RWPE2 (cell line): ENCODE measurements around the gene SUFU.

Experiments
- ATAC-seq: fragments of 200-7000 bp; cut with Tn5 transposase; 3 replicates; pipeline ENCODE4 v1.9.1; 2021; ENCODE audit warnings: low read depth
- DNase-seq: peaks from one replicate; pipeline ENCODE4 v3.0.0-alpha.2; 2020; ENCODE audit warnings: low spot score
- H3K27ac ChIP-seq: fragments of 450-650 bp; 2 replicates; pipeline ENCODE4 v1.5.1; 2017; ENCODE audit warnings: mild to moderate bottlenecking; ENCODE audit not compliant: poor library complexity, severe bottlenecking
- H3K27me3 ChIP-seq: fragments of 250-450 bp; sonication (Bioruptor Pico); 2 replicates; pipeline ENCODE4 v1.5.1; 2021; ENCODE audit warnings: mild to moderate bottlenecking, moderate library complexity; ENCODE audit not compliant: insufficient read depth, poor library complexity, severe bottlenecking
- H3K36me3 ChIP-seq: fragments of 250-450 bp; sonication (Bioruptor Pico); 2 replicates; pipeline ENCODE4 v1.5.1; 2020; ENCODE audit warnings: low read depth, mild to moderate bottlenecking, moderate library complexity
- H3K4me1 ChIP-seq: fragments of 250-450 bp; sonication (Bioruptor Pico); 2 replicates; pipeline ENCODE4 v1.5.1; 2021; ENCODE audit warnings: mild to moderate bottlenecking, moderate library complexity; ENCODE audit not compliant: insufficient read depth, poor library complexity, severe bottlenecking
- H3K4me3 ChIP-seq: fragments of 250-450 bp; sonication (Bioruptor Pico); 2 replicates; pipeline ENCODE4 v1.5.1; 2021; ENCODE audit warnings: mild to moderate bottlenecking, moderate library complexity; ENCODE audit not compliant: severe bottlenecking
- H3K9me3 ChIP-seq: fragments of 250-450 bp; sonication (Bioruptor Pico); 2 replicates; pipeline ENCODE4 v1.5.1; 2021; ENCODE audit warnings: mild to moderate bottlenecking, moderate library complexity; ENCODE audit not compliant: severe bottlenecking
- TF ChIP-seq, protein P1 (sequence below): fragments of 450-650 bp; IDR thresholded peaks from one replicate; pipeline ENCODE4 v1.5.1; 2017; ENCODE audit warnings: mild to moderate bottlenecking, moderate library complexity; ENCODE audit not compliant: poor library complexity, severe bottlenecking

Gene SUFU

DNA sequence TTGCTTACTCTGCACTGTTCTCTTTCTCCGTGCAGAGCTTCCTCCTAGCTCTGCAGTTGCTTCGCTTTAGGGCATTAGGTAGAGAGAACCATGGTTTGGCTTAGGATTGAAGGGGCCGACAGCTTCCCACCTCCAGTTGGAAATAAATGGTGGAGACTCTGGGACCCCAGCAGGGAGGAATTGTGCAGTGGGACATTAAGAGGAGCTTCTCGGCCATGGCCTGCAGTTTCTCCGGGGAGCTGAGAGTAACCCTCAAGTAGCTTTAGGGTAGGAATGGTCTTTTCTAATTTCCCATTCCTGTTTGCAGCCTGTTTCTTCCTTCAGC, 1.2 kb downstream of the SUFU start:
- peaks cover 11% of the 10 kb centered on the region for H3K36me3 ChIP-seq
- H3K4me1 ChIP-seq: peaks cover 4% of the 10 kb centered on the region
- no peaks in the 10 kb centered on the region for H3K9me3 ChIP-seq
- ATAC-seq (no peak), DNase-seq (no peak)
- peak overlapping the region; percentile 70 for H3K4me3 ChIP-seq
- H3K27me3 ChIP-seq: no peaks in the 10 kb centered on the region
- H3K27ac ChIP-seq: peak overlapping the region; percentile 5
- TF ChIP-seq, protein P1, sequence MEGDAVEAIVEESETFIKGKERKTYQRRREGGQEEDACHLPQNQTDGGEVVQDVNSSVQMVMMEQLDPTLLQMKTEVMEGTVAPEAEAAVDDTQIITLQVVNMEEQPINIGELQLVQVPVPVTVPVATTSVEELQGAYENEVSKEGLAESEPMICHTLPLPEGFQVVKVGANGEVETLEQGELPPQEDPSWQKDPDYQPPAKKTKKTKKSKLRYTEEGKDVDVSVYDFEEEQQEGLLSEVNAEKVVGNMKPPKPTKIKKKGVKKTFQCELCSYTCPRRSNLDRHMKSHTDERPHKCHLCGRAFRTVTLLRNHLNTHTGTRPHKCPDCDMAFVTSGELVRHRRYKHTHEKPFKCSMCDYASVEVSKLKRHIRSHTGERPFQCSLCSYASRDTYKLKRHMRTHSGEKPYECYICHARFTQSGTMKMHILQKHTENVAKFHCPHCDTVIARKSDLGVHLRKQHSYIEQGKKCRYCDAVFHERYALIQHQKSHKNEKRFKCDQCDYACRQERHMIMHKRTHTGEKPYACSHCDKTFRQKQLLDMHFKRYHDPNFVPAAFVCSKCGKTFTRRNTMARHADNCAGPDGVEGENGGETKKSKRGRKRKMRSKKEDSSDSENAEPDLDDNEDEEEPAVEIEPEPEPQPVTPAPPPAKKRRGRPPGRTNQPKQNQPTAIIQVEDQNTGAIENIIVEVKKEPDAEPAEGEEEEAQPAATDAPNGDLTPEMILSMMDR: no peak

DNA sequence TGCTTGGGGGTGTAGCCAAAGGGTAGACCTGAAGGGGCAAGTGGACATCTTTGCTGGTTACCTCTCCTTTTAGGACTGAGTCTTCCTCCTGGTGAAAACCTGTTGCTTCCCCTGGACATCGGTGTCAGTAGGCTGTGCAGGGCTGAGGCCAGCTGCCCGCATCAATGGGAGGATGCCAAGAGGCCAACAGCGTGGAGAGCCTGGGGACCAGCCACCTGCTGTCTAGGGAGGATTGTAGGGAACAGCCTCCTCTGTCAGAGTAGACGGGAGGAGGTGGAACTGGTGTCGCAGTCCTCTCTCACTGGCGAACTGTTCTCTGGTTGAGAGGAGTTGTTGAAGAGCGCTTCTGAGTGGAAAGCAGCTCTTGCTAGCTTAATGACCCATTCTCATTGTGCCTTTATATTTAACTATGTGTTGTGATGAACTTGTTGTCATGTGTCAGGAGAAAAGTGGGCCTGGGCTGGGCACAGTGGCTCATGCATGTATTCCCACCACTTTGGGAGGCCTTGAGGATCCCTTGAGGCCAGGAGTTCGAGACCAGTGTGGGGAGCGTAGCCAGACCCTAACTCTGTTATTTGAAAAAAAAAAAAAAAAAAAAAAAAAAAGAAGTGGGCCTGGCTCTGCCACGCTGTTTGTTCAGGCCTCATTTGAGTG, 1.8 kb downstream of the SUFU start:
- DNase-seq: no peak

DNA sequence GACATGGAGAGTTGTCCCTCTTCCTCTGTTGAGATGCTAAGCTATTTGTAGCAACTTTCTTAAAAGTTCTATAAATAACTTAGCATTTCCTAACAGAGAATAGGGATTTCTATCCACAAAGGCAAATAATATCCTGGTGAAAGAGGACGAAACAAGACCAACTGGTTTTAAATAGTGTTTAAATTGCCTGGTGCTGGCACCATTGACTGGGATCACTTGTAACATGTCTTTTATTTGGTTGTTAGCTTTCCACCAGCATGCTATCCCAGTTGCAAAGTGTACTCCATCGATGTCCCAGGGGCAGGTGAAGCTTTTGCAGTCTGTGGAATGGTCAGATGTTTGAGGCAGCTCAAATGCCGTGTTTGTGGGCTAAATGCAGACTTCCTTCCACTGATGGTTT, 3.7 kb downstream of the SUFU start:
- TF ChIP-seq, protein P1: no peak
- Histone ChIP-seq H3K27me3 (no peaks in the 10 kb centered on the region), H3K36me3 (peaks cover 27% of the 10 kb centered on the region), H3K4me3 (no peak overlapping the region), H3K27ac (no peak overlapping the region), H3K4me1 (peaks cover 4% of the 10 kb centered on the region), H3K9me3 (no peaks in the 10 kb centered on the region)
- ATAC-seq: no peak
- no peak for DNase-seq

More for the DNA sequence above, 1.8 kb downstream of the SUFU start:
- Histone ChIP-seq H3K27me3 (no peaks in the 10 kb centered on the region), H3K4me3 (no peak overlapping the region), H3K9me3 (no peaks in the 10 kb centered on the region), H3K36me3 (peaks cover 16% of the 10 kb centered on the region), H3K27ac (no peak overlapping the region), H3K4me1 (peaks cover 4% of the 10 kb centered on the region)
- ATAC-seq: no peak
- TF ChIP-seq, protein P1: no peak

DNA sequence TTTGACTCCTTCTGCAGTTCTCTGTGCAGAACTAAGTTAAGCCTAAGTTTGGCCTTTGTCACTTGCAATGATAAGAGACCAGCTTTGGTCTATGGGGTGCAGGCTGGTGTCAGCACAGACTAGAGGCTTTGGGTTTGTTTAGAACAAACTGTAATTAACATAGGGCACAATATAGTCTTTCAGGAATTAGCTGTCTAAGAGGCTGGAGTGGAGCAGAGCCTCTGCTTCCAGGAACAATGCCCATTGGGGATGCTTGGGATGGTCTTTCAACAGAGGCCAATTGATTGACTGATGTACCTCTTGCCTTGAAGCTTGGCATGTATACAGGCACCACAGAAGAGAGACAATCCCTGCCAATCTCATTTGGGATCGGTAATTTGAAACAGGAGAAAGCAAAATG, 4.7 kb downstream of the SUFU start:
- Histone ChIP-seq H3K9me3 (no peaks in the 10 kb centered on the region), H3K36me3 (peaks cover 37% of the 10 kb centered on the region), H3K4me1 (no peaks in the 10 kb centered on the region), H3K27ac (no peak overlapping the region), H3K27me3 (no peaks in the 10 kb centered on the region), H3K4me3 (no peak overlapping the region)
- ATAC-seq: no peak
- no peak for DNase-seq
- TF ChIP-seq, protein P1: no peak

DNA sequence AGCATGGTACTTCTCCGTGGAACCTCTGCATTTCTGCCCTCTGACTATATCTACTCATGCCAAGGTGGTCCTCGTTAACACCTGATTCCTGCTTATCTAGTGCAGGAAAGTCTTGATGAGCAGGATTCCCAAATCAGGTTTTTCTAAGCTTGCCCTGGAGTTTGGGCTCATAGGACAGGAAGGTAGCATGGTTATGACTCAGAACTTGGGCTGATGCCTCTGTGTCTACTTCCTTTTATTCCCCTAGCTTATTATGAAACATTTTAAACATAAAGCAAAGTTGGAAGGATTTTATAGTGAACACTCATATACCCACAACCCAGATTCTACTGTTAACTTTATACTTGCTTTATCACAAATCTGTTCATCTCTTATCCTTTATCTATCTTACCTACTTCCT, 5.6 kb downstream of the SUFU start:
- Histone ChIP-seq H3K9me3 (no peaks in the 10 kb centered on the region), H3K4me1 (no peaks in the 10 kb centered on the region), H3K4me3 (no peak overlapping the region), H3K36me3 (peaks cover 37% of the 10 kb centered on the region), H3K27me3 (no peaks in the 10 kb centered on the region), H3K27ac (peak overlapping the region; percentile 31)
- TF ChIP-seq, protein P1: no peak
- DNase-seq (no peak), ATAC-seq (peak; percentile 60)
